ENCODE data around the gene NRROS. TPM values are rescaled to one million over a fixed set of nuclear protein-coding genes. Genes with fewer than 3 reads are reported as not detected.

Gene NRROS
- total and polyA plus RNA-seq, 2 of the 4 experiments (the other 2 are of a cell fraction), result 0.10 TPM; not detected in 1

- H2BK20ac ChIP-seq (ENCODE audit: low read depth, low read length), result no peak overlapping the region
- no peaks in the 10 kb centered on the region for H3K36me3 ChIP-seq (ENCODE audit: control insufficient read depth, insufficient read depth, low read length)
- peaks cover 24% of the 10 kb centered on the region for H3K27me3 ChIP-seq (ENCODE audit: control insufficient read depth, insufficient read depth, low read length)
- H2AK5ac ChIP-seq (ENCODE audit: low read depth, low read length), result no peak overlapping the region
- H4K91ac ChIP-seq (ENCODE audit: insufficient read depth, low read depth, low read length), result no peak overlapping the region
- intact Hi-C loops (cut with micrococcal nuclease), result no loop called here
- H2AK9ac ChIP-seq (replicated peaks; ENCODE audit: low read depth, low read length, poor library complexity), result no peak overlapping the region
- no peak overlapping the region for H3K56ac ChIP-seq (ENCODE audit: extremely low read depth, insufficient read depth, low read length)
- H3K4me3 ChIP-seq (ENCODE audit: insufficient read depth, low read depth, low read length), result no peak overlapping the region
- in situ Hi-C loops (cut with MboI; ENCODE audit: low sequenced_read_pairs), result no loop called here
- H3K18ac ChIP-seq (ENCODE audit: low read depth, low read length), result no peak overlapping the region
- POLR2A ChIA-PET (ENCODE audit: unreplicated experiment), result no interaction called here
- H2AFZ ChIP-seq (replicated peaks; ENCODE audit: low read length, poor library complexity), result no peak overlapping the region
- no peaks in the 10 kb centered on the region for H3K9me3 ChIP-seq (ENCODE audit: control insufficient read depth, insufficient read depth, low read length)
- H3K27ac ChIP-seq (ENCODE audit: insufficient read depth, low read length), result no peak overlapping the region
- no peak overlapping the region for H2BK5ac ChIP-seq (ENCODE audit: low read depth, low read length, poor library complexity, severe bottlenecking)
- peaks cover 4% of the 10 kb centered on the region; the same call in 1 of the 2 replicates for H3K9me1 ChIP-seq (ENCODE audit: insufficient read depth, low read length)
- H2BK120ac ChIP-seq (ENCODE audit: low read depth, low read length), result no peak overlapping the region
- no peaks in the 10 kb centered on the region for H4K20me1 ChIP-seq (ENCODE audit: insufficient read depth, low read length)
- no TSS peak for BruUV-seq (replicated peaks)
- no peak overlapping the region for H2BK15ac ChIP-seq (ENCODE audit: low read depth, low read length)
- TF ChIP-seq MAZ (IDR thresholded peaks at IDR 0.05; ENCODE audit: borderline replicate concordance, low read depth, low read length), result no peak
- TF ChIP-seq ELK1 (IDR thresholded peaks at IDR 0.05; ENCODE audit: borderline replicate concordance, low read depth, low read length), result no peak
- no peak for TF ChIP-seq MXI1 (IDR thresholded peaks at IDR 0.05; ENCODE audit: borderline replicate concordance, low read depth, low read length)
- no peak for TF ChIP-seq CEBPB (IDR thresholded peaks at IDR 0.05; ENCODE audit: low read depth, low read length)
- TF ChIP-seq CHD1 (IDR thresholded peaks at IDR 0.05; ENCODE audit: low read depth, low read length), result no peak
- TF ChIP-seq POLR2A (IDR thresholded peaks at IDR 0.05; ENCODE audit: low read depth, low read length), result no peak
- TF ChIP-seq SMC3 (IDR thresholded peaks at IDR 0.05; ENCODE audit: low read depth, low read length), result no peak
- TF ChIP-seq RCOR1 (IDR thresholded peaks at IDR 0.05; ENCODE audit: insufficient replicate concordance, low read length), result no peak
- TF ChIP-seq BHLHE40 (IDR thresholded peaks at IDR 0.05; ENCODE audit: low read depth, low read length), result no peak
- no peak for TF ChIP-seq FOS (IDR thresholded peaks at IDR 0.05; ENCODE audit: low read depth, low read length)
- CTCF ChIA-PET, result no interaction called here
- dilution Hi-C loops (cut with HindIII; ENCODE audit: low sequenced_read_pairs, unreplicated experiment), result no loop called here
- H3K4me2 ChIP-seq (ENCODE audit: low read depth, low read length), result no peak overlapping the region
- peaks cover 2% of the 10 kb centered on the region; the same call in 1 of the 2 replicates for H3K4me1 ChIP-seq (ENCODE audit: control insufficient read depth, insufficient read depth, low read length)
- H4K5ac ChIP-seq (ENCODE audit: low read depth, low read length), result no peak overlapping the region
- H3K14ac ChIP-seq (replicated peaks; ENCODE audit: low read depth, low read length), result no peak overlapping the region
- ATAC-seq (ENCODE audit: low read depth) (no peak), DNase-seq (no peak)
- no peak overlapping the region for H3K23ac ChIP-seq (ENCODE audit: low read depth, low read length)
- 83% methylated on average over 4 of the region's 12 CpGs; no CpG with 5 or more reads in 1 of the 2 experiments for WGBS, 2 experiments (ENCODE audit: extremely low coverage in 2 of 2, insufficient read length in 1 of 2)
- no peaks in the 10 kb centered on the region for H3K79me1 ChIP-seq (ENCODE audit: low read depth in 1 of 2, low read length in 2 of 2)
- H3K9ac ChIP-seq (ENCODE audit: low read depth, low read length), result no peak overlapping the region
- no peak overlapping the region for H3K4ac ChIP-seq (ENCODE audit: low read depth, low read length)
- no peak overlapping the region for H4K8ac ChIP-seq (ENCODE audit: low read depth in 2 of 2, low read length in 2 of 2)
These were observed 5.8 kb upstream of the NRROS start for GRCh38 chr3:196633555-196634151.

All from IMR-90 (cell line).